ENCODE measurements around the gene OPA3. TPM values are rescaled to one million over a fixed set of nuclear protein-coding genes. Genes with fewer than 3 reads are reported as not detected.

The OPA3 gene
- total RNA-seq, 2 experiments from 2014 or later = 13.7 to 14.3 TPM

GRCh38 chr19:45484273-45484945, 100.2 kb downstream of the OPA3 start:
- H3K27me3 Mint-ChIP-seq = peaks cover 2% of the 10 kb centered on the region
- no peak overlapping the region for H3K27ac Mint-ChIP-seq
- H3K4me1 Mint-ChIP-seq (ENCODE audit: low read depth) = peaks cover 16% of the 10 kb centered on the region
- H3K4me3 Mint-ChIP-seq = no peak overlapping the region
- CTCF ChIA-PET = interaction anchor here (0.7 to 3.0 kb wide), 43 partner anchors 8 to 306 kb away, joined by 3 to 78 read pairs (median 6); partner anchors contain the start of genes BLOC1S3, FOSB, PPM1N and RTN2
- ATAC-seq (no peak), DNase-seq (no peak)
- TF ChIP-seq CTCF (IDR thresholded peaks at IDR 0.05) = no peak
- H3K9me3 Mint-ChIP-seq = no peaks in the 10 kb centered on the region
- POLR2A ChIA-PET = interaction anchor here (0.6 to 1.5 kb wide), 3 partner anchors 28 to 45 kb away, joined by 3 to 9 read pairs (median 3); no protein-coding TSS in a partner anchor
- intact Hi-C loops (cut with micrococcal nuclease) = no loop called here
- H3K36me3 Mint-ChIP-seq (ENCODE audit: low read depth) = no peaks in the 10 kb centered on the region

- Mint-ChIP-seq H3K4me3 (no peak overlapping the region), H3K4me1 (ENCODE audit: low read depth) (peaks cover 23% of the 10 kb centered on the region), H3K27ac (no peak overlapping the region), H3K9me3 (no peaks in the 10 kb centered on the region), H3K27me3 (peaks cover 2% of the 10 kb centered on the region), H3K36me3 (ENCODE audit: low read depth) (no peaks in the 10 kb centered on the region)
- TF ChIP-seq CTCF (IDR thresholded peaks at IDR 0.05) = no peak
- POLR2A ChIA-PET = no interaction called here
- ATAC-seq (no peak), DNase-seq (no peak)
- CTCF ChIA-PET = interaction anchor here (0.9 kb wide), 1 partner anchor 44 kb away, joined by 7 read pairs; no protein-coding TSS in a partner anchor
- intact Hi-C loops (cut with micrococcal nuclease) = no loop called here
Observed at GRCh38 chr19:45483033-45483432, 101.6 kb downstream of the OPA3 start.

- Mint-ChIP-seq H3K4me3 (peak overlapping the region; percentile 58), H3K4me1 (ENCODE audit: low read depth) (peaks cover 18% of the 10 kb centered on the region), H3K27me3 (peaks cover 1% of the 10 kb centered on the region), H3K36me3 (ENCODE audit: low read depth) (no peaks in the 10 kb centered on the region), H3K9me3 (no peaks in the 10 kb centered on the region), H3K27ac (peak overlapping the region; percentile 95)
- peak; percentile 86 for ATAC-seq
- peak; percentile 96 for DNase-seq
- intact Hi-C loops (cut with micrococcal nuclease) = loop anchor here (1.0 to 10.0 kb wide), 2 partner anchors 39 to 54 kb away; partner anchors contain the start of gene ERCC1
- ChIA-PET POLR2A (interaction anchor here (0.7 to 2.6 kb wide), 17 partner anchors 9 to 291 kb away, joined by 3 to 29 read pairs (median 4); partner anchors contain the start of gene FOSB), CTCF (interaction anchor here (0.6 to 6.4 kb wide), 46 partner anchors 10 to 400 kb away, joined by 3 to 270 read pairs (median 5); partner anchors contain the start of genes ERCC1, FOSB, GEMIN7 and PPM1N)
- peak; percentile 71 for TF ChIP-seq CTCF (IDR thresholded peaks at IDR 0.05)
Observed at GRCh38 chr19:45478454-45479238, 106.0 kb downstream of the OPA3 start.

- intact Hi-C loops (cut with micrococcal nuclease) = loop anchor here (1.0 to 10.0 kb wide), 2 partner anchors 39 to 53 kb away; partner anchors contain the start of gene ERCC1
- Mint-ChIP-seq H3K36me3 (ENCODE audit: low read depth) (peaks cover 1% of the 10 kb centered on the region), H3K9me3 (no peaks in the 10 kb centered on the region), H3K4me3 (peak overlapping the region; percentile 58), H3K27me3 (peaks cover 3% of the 10 kb centered on the region), H3K4me1 (ENCODE audit: low read depth) (peaks cover 18% of the 10 kb centered on the region), H3K27ac (peak overlapping the region; percentile 95)
- ChIA-PET CTCF (interaction anchor here (0.9 to 6.4 kb wide), 31 partner anchors 8 to 399 kb away, joined by 3 to 270 read pairs (median 6); partner anchors contain the start of genes ERCC1, FOSB, GEMIN7 and PPP1R13L), POLR2A (interaction anchor here (0.6 to 2.6 kb wide), 15 partner anchors 8 to 292 kb away, joined by 3 to 29 read pairs (median 4); partner anchors contain the start of gene FOSB)
- ATAC-seq (peak; percentile 8), DNase-seq (peak; percentile 52)
- peak; percentile 45 for TF ChIP-seq CTCF (IDR thresholded peaks at IDR 0.05)
Observed at GRCh38 chr19:45477713-45478453, 106.7 kb downstream of the OPA3 start.

Other genes starting within 250 kb of the OPA3 start
- not detected for gene KLC3, start 244.1 kb downstream of the OPA3 start, total RNA-seq
- gene ERCC2, start 214.2 kb downstream of the OPA3 start, total RNA-seq = 10 to 100 TPM; 23.2 to 25.6 TPM
- 1 to 10 TPM; 4.6 to 5.8 TPM for gene PPP1R13L, start 179.7 kb downstream of the OPA3 start, total RNA-seq
- gene POLR1G, start 178.2 kb downstream of the OPA3 start, total RNA-seq = 10 to 100 TPM in 1 of 2 experiments, 1 to 10 TPM in 1; 9.8 to 11.6 TPM
- gene ERCC1, start 160.9 kb downstream of the OPA3 start, total RNA-seq = 10 to 100 TPM; 41.6 to 46.5 TPM
- 10 to 100 TPM; 70.0 to 71.2 TPM for gene FOSB, start 116.8 kb downstream of the OPA3 start, total RNA-seq
- 1 to 10 TPM; 2.6 to 3.0 TPM for gene RTN2, start 87.8 kb downstream of the OPA3 start, total RNA-seq
- gene PPM1N, start 86.4 kb downstream of the OPA3 start, total RNA-seq = 1 to 10 TPM; 3.7 to 4.2 TPM
- gene VASP, start 77.3 kb downstream of the OPA3 start, total RNA-seq = 100 to 1,000 TPM; 152 to 153 TPM
- gene GPR4, start 17.4 kb upstream of the OPA3 start, total RNA-seq = not detected
- gene EML2, start 54.6 kb upstream of the OPA3 start, total RNA-seq = 100 to 1,000 TPM; 103 to 113 TPM
- gene GIPR, start 83.4 kb upstream of the OPA3 start, total RNA-seq = 1 to 10 TPM; 5.9 to 6.8 TPM
- 100 to 1,000 TPM; 918 to 967 TPM for gene SNRPD2, start 107.2 kb upstream of the OPA3 start, total RNA-seq
- gene QPCTL, start 107.9 kb upstream of the OPA3 start, total RNA-seq = 10 to 100 TPM; 31.6 to 31.7 TPM
- gene FBXO46, start 146.1 kb upstream of the OPA3 start, total RNA-seq = 10 to 100 TPM; 28.6 to 34.7 TPM
- not detected for gene MEIOSIN, start 148.6 kb upstream of the OPA3 start, total RNA-seq
- 1 to 10 TPM in 1 of 2 experiments, under 1 TPM in 1; 0.97 to 1.5 TPM for gene SIX5, start 184.4 kb upstream of the OPA3 start, total RNA-seq
- gene DMPK, start 197.7 kb upstream of the OPA3 start, total RNA-seq = 1 to 10 TPM; 5.8 to 8.0 TPM
- gene DMWD, start 208.0 kb upstream of the OPA3 start, total RNA-seq = 10 to 100 TPM; 23.5 to 26.0 TPM
- under 1 TPM; 0.41 to 0.63 TPM for gene RSPH6A, start 230.5 kb upstream of the OPA3 start, total RNA-seq